NK-92 (cell line): Measurements from ENCODE around the gene INKA2.

ENCODE experiments used
- DNase-seq: peaks from one replicate; lab custom pipeline; 2025; ENCODE audit not compliant: unreplicated experiment; lab: John Stamatoyannopoulos, UW

INKA2 gene

GRCh38 chr1:111739194-111739924 lies at the start of gene INKA2:
Gene INKA2 (minus strand): TSS chr1:111739395. CDS start chr1:111739242, 153 bp downstream.
- DNase-seq = no peak

- DNase-seq = no peak
Measured at GRCh38 chr1:111786669-111787207, 47.5 kb upstream of the INKA2 start.

- DNase-seq = no peak
Measured at GRCh38 chr1:111784273-111784901, 45.2 kb upstream of the INKA2 start.

GRCh38 chr1:111779546-111779945 lies 40.4 kb upstream of the INKA2 start:
- DNase-seq = no peak

- DNase-seq = no peak
Measured at GRCh38 chr1:111778541-111779051, 39.4 kb upstream of the INKA2 start.

- no peak for DNase-seq
Measured at GRCh38 chr1:111778066-111778465, 38.9 kb upstream of the INKA2 start.

GRCh38 chr1:111777301-111777700 lies 38.1 kb upstream of the INKA2 start:
- DNase-seq = no peak

GRCh38 chr1:111776861-111777260 lies 37.7 kb upstream of the INKA2 start:
- no peak for DNase-seq

- no peak for DNase-seq
Measured at GRCh38 chr1:111776391-111776790, 37.2 kb upstream of the INKA2 start.

GRCh38 chr1:111775966-111776365 lies 36.8 kb upstream of the INKA2 start:
- no peak for DNase-seq

- DNase-seq = no peak
Measured at GRCh38 chr1:111770916-111771315, 31.7 kb upstream of the INKA2 start.

- no peak for DNase-seq
Measured at GRCh38 chr1:111769517-111770146, 30.4 kb upstream of the INKA2 start.

GRCh38 chr1:111768625-111769024 lies 29.4 kb upstream of the INKA2 start:
- DNase-seq = no peak

GRCh38 chr1:111768023-111768422 lies 28.8 kb upstream of the INKA2 start:
- no peak for DNase-seq

- DNase-seq = no peak
Measured at GRCh38 chr1:111762332-111762731, 23.1 kb upstream of the INKA2 start.

- DNase-seq = no peak
Measured at GRCh38 chr1:111761717-111762116, 22.5 kb upstream of the INKA2 start.

- no peak for DNase-seq
Measured at GRCh38 chr1:111758373-111758772, 19.2 kb upstream of the INKA2 start.

GRCh38 chr1:111756124-111756513 lies 16.9 kb upstream of the INKA2 start:
- DNase-seq = no peak

GRCh38 chr1:111755331-111756123 lies 16.3 kb upstream of the INKA2 start, which contains the start of gene DDX20:
Gene DDX20 (plus strand): TSS chr1:111755901. CDS start chr1:111755925, 24 bp downstream.
- peak; percentile 69 for DNase-seq

- DNase-seq = no peak
Measured at GRCh38 chr1:111754984-111755330, 15.8 kb upstream of the INKA2 start.
